DND-41 (cell line): ENCODE data around the gene STARD7.

Experiments used
- EZH2 ChIP-seq: IDR thresholded peaks from 3 replicates; pipeline ENCODE4 v1.6.1; 2012; ENCODE audit warnings: borderline replicate concordance, low read depth, mild to moderate bottlenecking, moderate library complexity, low read length, inconsistent platforms; ENCODE audit not compliant: severe bottlenecking
- TF ChIP-seq, protein P1 (sequence below): IDR thresholded peaks from 2 replicates; pipeline ENCODE4 v1.5.1; 2012; ENCODE audit warnings: borderline replicate concordance, low read length, moderate library complexity, mild to moderate bottlenecking; ENCODE audit not compliant: poor library complexity, severe bottlenecking; ENCODE audit errors: extremely low read depth

DNA sequence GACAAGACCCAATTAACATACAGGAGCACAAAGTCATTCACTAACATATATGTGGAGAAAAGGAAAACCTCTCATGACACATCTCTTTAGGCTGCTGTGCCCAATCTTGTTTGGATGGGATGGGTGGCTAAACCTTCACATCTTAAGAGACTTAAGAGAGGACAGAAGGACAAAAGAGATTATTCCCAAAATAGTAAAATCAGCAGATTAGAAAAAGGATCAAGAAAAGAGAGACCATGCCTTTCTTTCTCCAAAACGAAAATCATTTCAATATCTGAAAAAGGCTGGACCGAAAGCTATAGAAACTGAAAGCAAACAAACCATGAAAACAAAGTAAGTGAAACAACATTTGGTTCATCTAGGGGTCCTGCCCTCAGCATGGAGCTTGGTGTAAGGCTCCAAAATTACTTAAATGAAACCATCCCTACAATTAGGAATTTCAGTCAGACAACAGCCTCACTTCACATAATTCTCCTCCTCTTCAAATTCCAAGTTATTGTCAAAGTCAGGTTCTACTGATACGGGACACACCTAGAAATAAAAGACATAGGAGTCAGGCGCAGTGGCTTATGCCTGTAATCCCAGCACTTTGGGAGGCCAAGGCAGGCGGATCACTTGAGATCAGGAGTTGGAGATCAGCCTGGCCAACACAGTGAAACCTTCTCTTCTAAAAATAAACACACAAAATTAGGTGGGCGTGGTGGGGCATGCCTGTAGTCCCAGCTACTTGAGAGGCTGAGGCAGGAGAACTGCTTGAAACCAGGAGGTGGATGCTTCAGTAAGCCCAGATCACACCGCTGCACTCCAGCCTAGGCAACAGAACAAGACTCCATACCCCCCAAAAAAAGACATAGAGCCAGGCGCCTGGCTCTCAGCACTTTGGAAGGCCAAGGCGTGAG is 5.2 kb downstream of the STARD7 start:
- TF ChIP-seq, protein P1, sequence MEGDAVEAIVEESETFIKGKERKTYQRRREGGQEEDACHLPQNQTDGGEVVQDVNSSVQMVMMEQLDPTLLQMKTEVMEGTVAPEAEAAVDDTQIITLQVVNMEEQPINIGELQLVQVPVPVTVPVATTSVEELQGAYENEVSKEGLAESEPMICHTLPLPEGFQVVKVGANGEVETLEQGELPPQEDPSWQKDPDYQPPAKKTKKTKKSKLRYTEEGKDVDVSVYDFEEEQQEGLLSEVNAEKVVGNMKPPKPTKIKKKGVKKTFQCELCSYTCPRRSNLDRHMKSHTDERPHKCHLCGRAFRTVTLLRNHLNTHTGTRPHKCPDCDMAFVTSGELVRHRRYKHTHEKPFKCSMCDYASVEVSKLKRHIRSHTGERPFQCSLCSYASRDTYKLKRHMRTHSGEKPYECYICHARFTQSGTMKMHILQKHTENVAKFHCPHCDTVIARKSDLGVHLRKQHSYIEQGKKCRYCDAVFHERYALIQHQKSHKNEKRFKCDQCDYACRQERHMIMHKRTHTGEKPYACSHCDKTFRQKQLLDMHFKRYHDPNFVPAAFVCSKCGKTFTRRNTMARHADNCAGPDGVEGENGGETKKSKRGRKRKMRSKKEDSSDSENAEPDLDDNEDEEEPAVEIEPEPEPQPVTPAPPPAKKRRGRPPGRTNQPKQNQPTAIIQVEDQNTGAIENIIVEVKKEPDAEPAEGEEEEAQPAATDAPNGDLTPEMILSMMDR = no peak
- no peak for TF ChIP-seq EZH2
